Stimulated activated CD4-positive, alpha-beta T cell treated with anti-CD3 and anti-CD28 coated beads, Interleukin-1b, Interleukin-23, amount 100 ng/mL, for 48 hours (primary cell): Measurements from ENCODE around the gene DDAH1.

Source experiments
- DNase-seq: peaks from one replicate; pipeline ENCODE4 v3.0.0-alpha.2; 2020

Gene DDAH1

DNA sequence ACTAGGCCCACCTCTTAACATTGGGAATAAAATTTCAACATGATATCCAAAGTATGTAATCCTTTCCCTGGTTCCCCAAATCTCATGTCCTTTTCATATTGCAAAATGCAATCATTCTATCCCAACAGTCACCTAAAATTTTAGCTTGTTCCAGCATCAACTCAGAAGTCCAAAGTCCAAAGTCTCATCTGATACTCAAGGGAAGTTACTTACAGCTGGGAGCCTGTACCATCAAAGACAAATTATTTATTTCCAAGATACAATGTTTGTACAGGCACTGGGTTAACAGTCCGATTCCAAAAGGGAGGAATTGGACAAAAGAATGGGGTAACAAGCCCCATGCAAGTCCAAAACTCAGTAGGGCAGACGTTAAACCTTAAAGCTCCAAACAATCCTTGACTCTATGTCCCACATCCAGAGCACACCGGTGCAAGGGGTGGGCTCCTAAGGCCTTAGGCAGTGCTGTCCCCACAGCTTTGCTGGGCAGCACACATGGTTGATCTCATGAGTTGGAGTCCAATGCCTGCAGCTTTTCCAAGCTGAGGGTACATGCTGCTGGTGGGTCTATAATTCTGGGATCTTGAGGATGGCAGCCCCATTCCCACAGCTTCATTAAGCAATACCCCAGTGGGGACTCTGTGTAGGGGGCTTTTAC, 78.8 kb downstream of the DDAH1 start:
- DNase-seq, result no peak

DNA sequence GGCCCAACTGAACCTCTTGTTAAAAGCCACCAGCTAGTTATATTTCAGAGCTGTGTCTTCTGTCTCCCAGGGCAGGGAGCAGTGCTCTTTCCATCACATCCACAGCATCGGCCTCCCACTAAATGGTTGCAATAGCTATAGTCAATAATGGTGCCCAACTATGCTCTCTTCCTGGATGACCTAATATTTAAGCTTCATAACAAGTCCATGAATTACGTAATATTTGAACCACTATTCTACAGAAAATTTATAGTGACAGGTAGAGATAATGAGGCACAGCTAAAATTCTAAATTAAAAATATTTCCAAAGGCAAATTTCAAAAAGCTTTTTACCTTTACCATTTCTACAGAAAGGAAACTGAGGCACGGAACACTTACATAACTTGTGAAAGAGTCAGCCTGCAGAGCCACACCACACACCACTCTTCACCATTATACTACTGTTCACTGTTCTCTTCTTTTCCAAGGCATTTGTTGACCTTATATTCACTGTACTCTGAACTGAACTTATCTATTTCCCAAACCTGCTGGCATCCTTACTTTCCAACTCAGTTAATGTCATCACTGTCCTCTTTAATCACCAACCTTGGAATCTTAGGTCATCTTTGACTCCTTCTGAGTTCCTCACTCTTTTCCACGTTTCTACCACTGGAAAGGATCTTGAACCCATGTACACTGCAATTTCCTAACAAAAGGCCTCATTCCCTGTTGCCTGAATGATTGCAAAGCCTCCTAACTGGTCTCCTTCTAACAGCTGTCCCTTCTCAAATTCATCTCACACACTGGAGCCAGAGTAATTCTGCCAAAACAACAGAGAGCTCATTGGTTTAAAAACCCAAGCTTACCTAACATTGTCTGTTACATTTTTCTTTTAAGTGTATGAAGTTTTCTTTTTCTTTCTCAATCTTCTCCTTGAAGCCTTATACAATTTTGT, 85.5 kb downstream of the DDAH1 start:
- no peak for DNase-seq

GRCh38 chr1:85378534-85378933, 86.4 kb downstream of the DDAH1 start:
- no peak for DNase-seq

GRCh38 chr1:85376356-85376755, 88.6 kb downstream of the DDAH1 start:
- DNase-seq, result no peak

DNA sequence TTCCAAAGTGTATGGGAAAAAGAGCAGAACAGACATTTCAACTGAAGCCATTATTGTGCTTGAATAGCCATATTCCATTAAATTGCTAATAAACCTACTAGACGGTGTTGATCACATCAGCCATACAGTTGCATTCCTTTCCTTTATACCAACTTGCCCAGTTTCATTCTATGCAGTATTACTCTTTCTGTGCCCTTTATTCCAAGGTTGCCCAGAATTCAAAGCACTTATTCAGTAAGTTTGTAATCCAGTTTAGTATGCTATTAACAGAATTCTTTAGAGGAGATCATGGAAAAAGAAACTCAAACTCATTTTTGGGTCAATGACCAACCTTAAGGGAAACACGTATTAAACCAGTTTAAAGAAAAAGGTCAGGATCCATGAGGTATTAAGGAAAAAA, 89.5 kb downstream of the DDAH1 start:
- no peak for DNase-seq

DNA sequence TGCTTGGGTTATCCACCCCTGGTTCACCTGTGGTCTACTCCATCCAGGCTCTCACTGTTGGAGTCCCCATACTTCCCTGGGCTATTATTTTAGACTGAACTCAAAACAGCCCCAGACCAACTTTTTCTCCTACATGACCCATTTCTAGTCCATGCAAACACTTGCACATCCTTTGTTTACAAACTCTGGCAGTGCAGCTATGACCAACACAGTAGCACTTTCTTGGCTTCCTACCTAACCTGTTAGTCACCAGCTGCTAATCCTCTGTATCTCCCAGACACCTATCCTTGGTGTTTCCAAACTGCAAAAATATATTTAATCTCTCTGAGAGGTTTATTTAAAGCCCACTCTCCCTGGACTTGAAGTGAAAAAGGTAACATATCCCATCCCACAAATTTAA, 90.8 kb downstream of the DDAH1 start:
- DNase-seq, result no peak

- DNase-seq, result no peak
Measured at GRCh38 chr1:85373378-85373708, 91.6 kb downstream of the DDAH1 start.

DNA sequence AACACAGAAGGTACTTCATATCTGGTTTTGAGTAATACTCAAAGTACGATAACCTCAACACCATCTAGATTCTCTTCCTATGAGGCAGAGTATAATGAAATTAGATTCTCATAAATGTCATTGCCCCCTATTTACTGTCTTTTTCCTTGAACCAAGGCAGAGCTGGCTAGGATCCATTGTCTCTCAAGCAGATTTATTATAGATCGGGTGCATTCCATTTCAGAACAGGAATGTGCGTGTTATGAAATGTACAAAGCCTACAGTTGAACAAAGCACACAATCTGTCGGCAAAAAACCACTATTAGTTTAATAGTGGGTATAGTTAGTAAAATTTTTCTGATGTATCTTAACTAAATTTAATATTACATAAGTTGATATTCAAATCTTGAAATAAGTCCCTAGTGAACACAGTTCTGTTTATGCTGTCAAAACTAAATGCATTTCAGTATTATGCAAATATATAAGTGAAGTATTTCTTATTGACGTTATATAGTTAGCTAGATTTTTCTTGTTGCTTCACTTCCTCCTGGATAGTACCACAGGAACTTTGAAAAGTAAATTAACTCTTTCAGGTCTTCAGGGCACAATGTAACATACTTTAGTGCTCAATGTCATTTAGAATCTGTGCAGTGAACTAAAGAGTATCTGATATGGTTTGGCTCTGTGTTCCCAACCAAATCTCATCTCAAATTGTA, 92.1 kb downstream of the DDAH1 start:
- DNase-seq, result no peak

GRCh38 chr1:85371021-85371420, 93.9 kb downstream of the DDAH1 start:
- DNase-seq, result no peak

GRCh38 chr1:85368073-85368770, 96.7 kb downstream of the DDAH1 start:
- no peak for DNase-seq

DNA sequence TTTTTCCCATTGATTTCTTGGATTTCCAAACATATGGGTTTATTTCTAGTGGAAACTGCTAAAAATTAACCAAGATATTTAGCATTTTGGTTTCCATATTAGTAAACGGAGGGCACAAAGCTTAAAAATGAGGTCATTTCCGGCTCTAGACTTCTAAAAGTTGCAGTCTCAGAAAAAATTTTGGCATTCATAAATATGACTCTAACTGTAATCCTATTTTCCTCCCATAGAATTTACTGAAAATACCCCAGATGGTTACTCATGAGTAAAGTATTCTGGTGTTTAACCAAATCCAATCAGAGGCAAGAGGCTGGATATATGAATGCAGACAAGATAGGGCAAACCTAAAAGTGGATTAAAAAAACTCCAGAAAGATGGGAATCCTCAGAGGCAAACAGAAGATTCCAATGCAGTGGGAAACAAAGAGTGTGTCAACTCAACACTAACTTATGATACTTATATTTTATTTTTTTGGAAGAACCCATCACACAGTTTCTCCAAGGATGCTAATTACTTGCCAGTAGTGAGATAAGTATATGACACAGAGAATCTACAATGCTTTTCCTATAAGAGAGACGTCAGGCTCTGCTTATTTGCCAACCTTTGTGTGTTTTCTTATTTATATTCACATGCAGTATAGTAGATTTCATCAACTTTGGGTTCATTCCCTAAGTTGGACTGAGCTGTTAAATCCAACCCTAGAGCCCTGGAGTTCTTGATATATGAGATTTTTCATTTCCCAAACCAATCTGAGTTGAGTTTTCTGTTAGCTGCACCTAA, 98.4 kb downstream of the DDAH1 start:
- DNase-seq, result no peak

DNA sequence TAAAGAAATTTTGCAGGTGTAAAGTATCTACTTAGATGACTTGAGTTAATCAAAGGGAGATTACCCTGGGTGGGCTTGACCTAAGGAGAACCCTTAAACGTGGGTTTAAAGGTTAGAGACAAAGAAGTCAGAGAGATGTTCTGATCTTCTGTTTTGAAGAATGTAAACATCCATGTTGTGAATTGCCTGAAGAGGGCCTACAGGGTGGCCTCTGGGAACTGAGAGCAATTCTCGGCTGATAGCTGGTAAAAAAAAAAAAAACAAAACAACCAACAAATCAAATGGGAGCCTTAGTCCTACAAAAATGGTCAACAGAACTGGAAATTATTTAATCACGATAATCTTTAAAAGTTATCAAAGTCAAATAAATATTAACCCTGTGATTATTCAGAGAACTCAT, 99.1 kb downstream of the DDAH1 start:
- DNase-seq, result no peak

DNA sequence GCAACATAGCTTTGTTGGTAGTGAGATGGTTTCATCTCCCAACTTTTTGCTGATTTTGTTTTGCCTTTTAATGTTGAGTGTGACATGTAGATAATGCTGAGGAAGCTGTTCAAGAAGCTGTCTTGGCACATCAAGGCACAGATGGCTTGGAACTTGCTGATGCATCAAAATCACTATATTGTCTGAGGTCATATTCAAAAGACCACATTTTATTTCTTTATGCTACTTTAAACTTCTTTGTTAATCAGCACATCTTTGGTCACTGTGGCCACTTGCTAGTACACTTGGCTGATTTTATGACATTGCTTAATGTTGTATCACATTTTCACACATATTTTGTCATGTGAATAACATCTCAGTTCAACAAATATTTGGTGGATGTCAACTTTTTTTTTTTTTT, 101.4 kb downstream of the DDAH1 start:
- no peak for DNase-seq

GRCh38 chr1:85363092-85363491, 101.9 kb downstream of the DDAH1 start:
- no peak for DNase-seq

- no peak for DNase-seq
Measured at GRCh38 chr1:85361606-85362296, 103.2 kb downstream of the DDAH1 start.

GRCh38 chr1:85360730-85361493, 104.0 kb downstream of the DDAH1 start:
- no peak for DNase-seq

DNA sequence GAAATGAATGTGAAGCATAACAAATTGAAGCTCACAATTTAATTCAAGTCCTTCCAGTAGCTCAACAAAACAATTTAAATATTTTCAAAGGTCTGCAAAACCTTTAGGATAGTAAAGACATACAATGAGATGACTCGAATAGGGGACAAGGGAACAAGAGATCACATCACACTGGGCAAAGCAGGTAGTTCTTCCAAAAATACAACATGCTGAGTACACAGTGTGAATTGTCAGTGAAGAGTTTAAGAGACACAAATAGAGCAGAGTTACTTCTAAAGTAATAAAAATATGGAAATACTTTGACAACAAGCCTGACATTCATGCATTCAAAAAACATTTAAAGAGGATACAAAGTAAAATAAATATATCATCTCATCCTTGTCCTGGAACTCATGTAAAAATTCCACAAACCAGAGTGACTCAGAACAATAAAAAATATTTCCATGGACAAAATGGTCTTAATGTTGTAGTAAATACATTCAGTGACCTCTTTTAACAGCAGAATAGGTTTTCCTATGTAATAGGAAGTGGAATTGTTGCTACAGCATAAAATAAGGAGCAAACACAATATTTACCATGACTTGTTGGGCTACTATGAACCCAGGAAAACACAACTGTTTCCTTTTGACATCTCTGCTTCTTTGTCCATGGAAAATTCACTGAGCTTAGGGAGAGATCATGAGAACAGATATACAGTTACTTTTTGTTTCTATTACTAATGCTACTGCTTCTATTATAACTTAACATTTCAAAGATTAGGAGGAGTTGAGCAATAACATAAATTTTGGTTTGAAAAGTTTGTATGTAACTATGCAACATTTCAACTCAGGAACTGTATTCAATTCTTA, 104.9 kb downstream of the DDAH1 start:
- DNase-seq, result no peak

DNA sequence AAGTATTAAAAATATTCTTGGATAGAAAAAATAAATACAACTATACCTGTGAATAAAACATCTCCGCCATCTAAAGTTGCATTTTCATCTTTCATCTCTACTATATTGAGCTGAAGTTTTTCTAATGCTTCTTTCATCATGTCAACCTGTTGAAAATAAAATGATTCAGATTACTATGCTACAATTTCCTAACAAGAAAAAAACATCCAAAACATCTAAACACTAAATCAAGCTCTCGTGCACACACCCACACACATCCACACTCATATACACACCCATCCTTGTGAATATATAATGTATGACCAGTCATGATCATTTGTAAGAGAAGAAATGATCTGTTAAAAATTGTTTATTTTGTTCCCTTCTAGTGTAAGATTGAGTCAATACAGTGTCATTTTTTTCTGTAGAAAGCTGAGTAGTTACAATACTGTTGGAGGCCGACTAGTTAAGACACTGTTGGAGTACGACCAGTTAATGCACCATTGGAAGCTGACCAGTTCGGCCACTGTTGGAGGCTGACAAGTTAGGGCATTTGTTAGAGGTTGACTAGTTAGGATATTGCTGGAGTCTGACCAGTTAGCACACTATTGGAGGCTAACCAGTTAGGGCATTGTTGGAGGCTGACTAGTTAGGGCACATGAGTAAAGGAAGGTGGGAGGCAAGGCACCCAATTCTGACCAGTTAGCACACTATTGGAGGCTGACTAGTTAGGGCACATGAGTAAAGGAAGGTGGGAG, 106.1 kb downstream of the DDAH1 start:
- DNase-seq, result no peak

- no peak for DNase-seq
Measured at GRCh38 chr1:85357817-85358216, 107.1 kb downstream of the DDAH1 start.
